ENCODE data around the gene IVL. TPM values are rescaled to one million over a fixed set of nuclear protein-coding genes. Genes with fewer than 3 reads are reported as not detected.

Gene IVL
- total and polyA plus RNA-seq, 2 donors (not counting 3 experiments of a cell fraction or from before 2014, with no cell fraction given) = not detected

DNA sequence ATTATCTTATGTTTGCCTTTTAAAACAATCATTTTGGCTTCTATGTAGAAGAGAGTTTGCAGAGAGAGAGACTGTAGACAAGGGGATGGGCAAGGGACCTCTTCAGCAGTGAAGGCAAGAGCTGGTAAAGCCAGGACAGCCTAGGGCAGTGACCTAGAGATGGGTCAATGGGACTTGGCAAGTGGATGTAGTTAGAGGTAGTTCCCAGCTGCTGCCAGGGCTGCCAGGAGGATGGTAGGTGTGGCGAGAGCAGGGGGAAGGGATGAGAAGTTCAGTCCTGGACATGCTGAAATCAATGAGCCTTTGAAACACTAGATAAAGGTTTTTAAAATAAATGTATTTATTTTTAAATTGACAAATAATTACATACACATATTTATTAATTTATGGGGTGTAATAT is 32.3 kb downstream of the IVL start:
- Histone ChIP-seq H3K9ac (replicated peaks; ENCODE audit: extremely low read depth, insufficient read depth, low read length) (no peak overlapping the region), H3K27me3 (ENCODE audit: control insufficient read depth in 2 of 2, insufficient read depth in 2 of 2, low read length in 2 of 2) (no peaks in the 10 kb centered on the region), H3K9me3 (replicated peaks; ENCODE audit: control insufficient read depth, insufficient read depth, low read length) (no peaks in the 10 kb centered on the region), H3K36me3 (ENCODE audit: control insufficient read depth in 2 of 2, extremely low read depth in 1 of 2, insufficient read depth in 2 of 2, low read length in 2 of 2) (no peaks in the 10 kb centered on the region), H2AFZ (ENCODE audit: low read depth, low read length) (no peak overlapping the region), H3K27ac (ENCODE audit: insufficient read depth, low read depth, low read length) (no peak overlapping the region), H3K9me1 (replicated peaks; ENCODE audit: control insufficient read depth, extremely low read depth, insufficient read depth, low read length) (no peaks in the 10 kb centered on the region), H4K20me1 (replicated peaks; ENCODE audit: control insufficient read depth, extremely low read depth, insufficient read depth, low read length) (no peaks in the 10 kb centered on the region), H3K4me2 (ENCODE audit: insufficient read depth, low read length) (no peak overlapping the region), H3K79me2 (ENCODE audit: control insufficient read depth, insufficient read depth, low read length) (no peaks in the 10 kb centered on the region), H3K4me3 (replicated peaks in 1 of 3; ENCODE audit: insufficient read depth in 1 of 3, low read depth in 1 of 3, low read length in 3 of 3) (no peak overlapping the region), H3K4me1 (ENCODE audit: control insufficient read depth, extremely low read depth, insufficient read depth, low read length) (no peaks in the 10 kb centered on the region)
- dilution Hi-C loops (cut with MboI; ENCODE audit: extremely low pct_ligation_motif_present, low sequenced_read_pairs) = no loop called here
- intact Hi-C loops (cut with micrococcal nuclease) = no loop called here
- CTCF ChIA-PET = no interaction called here
- TF ChIP-seq POLR2AphosphoS5 (IDR thresholded peaks at IDR 0.05; ENCODE audit: insufficient read depth, low read depth, low read length) = no peak
- no peak for TF ChIP-seq MYC (IDR thresholded peaks at IDR 0.05; ENCODE audit: low read depth, low read length)
- TF ChIP-seq CTCF (IDR thresholded peaks at IDR 0.05; ENCODE audit: extremely low read depth in 1 of 2, insufficient read depth in 1 of 2, low read depth in 1 of 2, low read length in 2 of 2) = no peak
- TF ChIP-seq JUN (IDR thresholded peaks at IDR 0.05; ENCODE audit: borderline replicate concordance, insufficient read depth, insufficient read length, low read depth) = no peak
- TF ChIP-seq GATA2 (IDR thresholded peaks at IDR 0.05; ENCODE audit: insufficient read depth, insufficient read length, low read depth, low read length) = no peak
- no peak for TF ChIP-seq EZH2 (IDR thresholded peaks at IDR 0.05; ENCODE audit: borderline replicate concordance, low read depth, low read length, severe bottlenecking)
- TF ChIP-seq FOS (IDR thresholded peaks at IDR 0.05; ENCODE audit: borderline replicate concordance, insufficient read depth, low read length) = no peak
- TF ChIP-seq, protein P1, sequence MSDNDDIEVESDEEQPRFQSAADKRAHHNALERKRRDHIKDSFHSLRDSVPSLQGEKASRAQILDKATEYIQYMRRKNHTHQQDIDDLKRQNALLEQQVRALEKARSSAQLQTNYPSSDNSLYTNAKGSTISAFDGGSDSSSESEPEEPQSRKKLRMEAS (IDR thresholded peaks at IDR 0.05; ENCODE audit: insufficient read depth, insufficient read length) = no peak
- TF ChIP-seq POLR2A (IDR thresholded peaks at IDR 0.05; ENCODE audit: low read depth, low read length) = no peak
- POLR2A ChIA-PET = no interaction called here
- no peak for FAIRE-seq
- no peak for DNase-seq (ENCODE audit: low read depth, low spot score)
- BruUV-seq (replicated peaks) = no TSS peak

Measured in endothelial cell of umbilical vein (primary cell).